Keratinocyte (primary cell): ENCODE results near the gene SLC9A2. TPM values are rescaled to one million over a fixed set of nuclear protein-coding genes. Genes with fewer than 3 reads are reported as not detected.
A peak's percentile ranks its signal among the peaks of the same experiment; 100 is the strongest.

Source experiments
- DNase-seq: peaks from one replicate; pipeline ENCODE4 v3.0.0-alpha.2; 2011; ENCODE audit warnings: low read depth, missing footprints, low spot score
- FAIRE-seq: peaks from 2 replicates; lab custom pipeline; 2011; peaks lifted over from hg19 to GRCh38; lab: Jason Lieb, UNC
- H2AFZ ChIP-seq: 2 replicates; pipeline ENCODE4 v1.6.0; 2012; ENCODE audit warnings: low read length, control low read depth, inconsistent platforms; ENCODE audit not compliant: control insufficient read depth
- H3K27ac ChIP-seq: 2 replicates; pipeline ENCODE4 v1.5.1; 2011; ENCODE audit warnings: low read length; ENCODE audit not compliant: control insufficient read depth, insufficient read depth
- H3K27me3 ChIP-seq: 3 replicates; pipeline ENCODE4 v1.6.0; 2011; ENCODE audit warnings: low read length; ENCODE audit not compliant: control insufficient read depth, insufficient read depth; ENCODE audit errors: extremely low read depth
- H3K36me3 ChIP-seq, 2 experiments: 2 replicates in 1 of 2; 3 replicates in 1 of 2; pipeline ENCODE4 v1.5.1; 2011; ENCODE audit warnings: low read length in 2 of 2, mild to moderate bottlenecking in 1 of 2; ENCODE audit not compliant: control insufficient read depth in 2 of 2, insufficient read depth in 2 of 2; ENCODE audit errors: extremely low read depth in 1 of 2
- H3K4me1 ChIP-seq: 3 replicates; pipeline ENCODE4 v1.5.1; 2011; ENCODE audit warnings: low read length; ENCODE audit not compliant: control insufficient read depth, insufficient read depth; ENCODE audit errors: extremely low read depth
- H3K4me2 ChIP-seq: 3 replicates; pipeline ENCODE4 v1.6.0; 2011; ENCODE audit warnings: low read depth, low read length; ENCODE audit not compliant: control insufficient read depth, insufficient read depth; ENCODE audit errors: extremely low read depth
- H3K4me3 ChIP-seq, 3 experiments: fragments of 200-600 bp in 1 of 3; sonication (generic) in 1 of 3; 2 replicates in 2 of 3; 3 replicates in 1 of 3; pipeline ENCODE4 v1.5.1; 2011 to 2016; ENCODE audit warnings: low read length in 3 of 3, mild to moderate bottlenecking in 3 of 3, control low read depth in 2 of 3, inconsistent platforms in 1 of 3, low read depth in 1 of 3, mixed read lengths in 1 of 3, mixed run types in 1 of 3, moderate library complexity in 1 of 3; ENCODE audit not compliant: control insufficient read depth in 2 of 3, insufficient read depth in 2 of 3; ENCODE audit errors: extremely low read depth in 1 of 3
- H3K79me2 ChIP-seq: 2 replicates; pipeline ENCODE4 v1.6.0; 2012; ENCODE audit warnings: low read length; ENCODE audit not compliant: control insufficient read depth, insufficient read depth
- H3K9ac ChIP-seq: 3 replicates; pipeline ENCODE4 v1.6.0; 2011; ENCODE audit warnings: low read length; ENCODE audit not compliant: control insufficient read depth, insufficient read depth; ENCODE audit errors: extremely low read depth
- H3K9me1 ChIP-seq: 3 replicates; pipeline ENCODE4 v1.6.0; 2011; ENCODE audit warnings: low read length; ENCODE audit not compliant: control insufficient read depth, insufficient read depth; ENCODE audit errors: extremely low read depth
- H3K9me3 ChIP-seq: 2 replicates; pipeline ENCODE4 v1.5.1; 2012; ENCODE audit warnings: low read depth, low read length; ENCODE audit not compliant: control insufficient read depth
- H4K20me1 ChIP-seq: 3 replicates; pipeline ENCODE4 v1.6.0; 2011; ENCODE audit warnings: low read length; ENCODE audit not compliant: control insufficient read depth, insufficient read depth; ENCODE audit errors: extremely low read depth
- CTCF ChIP-seq, 3 experiments: IDR thresholded peaks in 1 of 3; conservative IDR thresholded peaks in 1 of 3; optimal IDR thresholded peaks in 1 of 3; 2 replicates in 2 of 3; 3 replicates in 1 of 3; pipeline versions ENCODE3 to v1.5.1; 2011; ENCODE audit warnings: low read length in 3 of 3, mild to moderate bottlenecking in 3 of 3, moderate library complexity in 2 of 3, control low read depth in 1 of 3, inconsistent platforms in 1 of 3; ENCODE audit not compliant: insufficient read depth in 2 of 3; ENCODE audit errors: extremely low read depth in 1 of 3
- EZH2 ChIP-seq: IDR thresholded peaks from one replicate; pipeline ENCODE4 v1.6.1; 2012; ENCODE audit warnings: inconsistent platforms, mild to moderate bottlenecking, low read length, moderate library complexity
- dilution Hi-C: fragments of 300-500 bp; cut with MboI; formaldehyde crosslinking; loops from one replicate; pipeline ENCODE4 v1.7.0; 2020; ENCODE audit warnings: low sequenced_read_pairs; ENCODE audit not compliant: extremely low pct_ligation_motif_present
- polyA plus RNA-seq, 5 experiments: library from polyadenylated mRNA; depleted of rRNA in 3 of 5; stranded (reverse) in 3 of 5; stranded (forward) in 1 of 5; unstranded in 1 of 5; fragments of >200 nt; gene quantifications; 1 replicate in 1 of 5; 2 replicates in 3 of 5; 3 replicates in 1 of 5; pipeline versions ENCODE4 v1.2.1 to v1.2.3, GENCODE V29; 2011 to 2012; ENCODE audit warnings: missing spikeins in 2 of 5, low read depth in 1 of 5, low replicate concordance in 1 of 5

The SLC9A2 gene
- polyA plus RNA-seq, 1 donor (not counting 4 experiments of a cell fraction or from before 2014, with no cell fraction given), result 0.13 TPM

GRCh38 chr2:102704531-102704930, 85.2 kb downstream of the SLC9A2 start:
- Histone ChIP-seq H3K4me1 (peaks cover 5% of the 10 kb centered on the region), H2AFZ (peak overlapping the region; percentile 30), H4K20me1 (no peaks in the 10 kb centered on the region), H3K79me2 (no peaks in the 10 kb centered on the region), H3K4me2 (no peak overlapping the region), H3K27ac (no peak overlapping the region), H3K9me3 (no peaks in the 10 kb centered on the region), H3K36me3 (no peaks in the 10 kb centered on the region), H3K9ac (no peak overlapping the region), H3K27me3 (peaks cover 4% of the 10 kb centered on the region), H3K4me3 (no peak overlapping the region), H3K9me1 (no peaks in the 10 kb centered on the region)
- dilution Hi-C loops, result no loop called here
- TF ChIP-seq EZH2, result no peak
- TF ChIP-seq CTCF (optimal IDR thresholded peaks at IDR 0.05 in 1 of 3, IDR thresholded peaks at IDR 0.05 in 1 of 3, conservative IDR thresholded peaks at IDR 0.05 in 1 of 3; ENCODE audit: extremely low read depth in 1 of 3, insufficient read depth in 2 of 3, low read length in 3 of 3), result no peak
- DNase-seq, result no peak
- no peak for FAIRE-seq

GRCh38 chr2:102707796-102708695, 88.7 kb downstream of the SLC9A2 start:
- H3K4me2 ChIP-seq, result no peak overlapping the region
- no peaks in the 10 kb centered on the region for H3K79me2 ChIP-seq
- no peak overlapping the region for H3K9ac ChIP-seq
- no peaks in the 10 kb centered on the region for H3K9me3 ChIP-seq
- dilution Hi-C loops, result no loop called here
- H3K27ac ChIP-seq, result no peak overlapping the region
- H2AFZ ChIP-seq, result no peak overlapping the region
- TF ChIP-seq EZH2 (no peak), CTCF (optimal IDR thresholded peaks at IDR 0.05 in 1 of 3, IDR thresholded peaks at IDR 0.05 in 1 of 3, conservative IDR thresholded peaks at IDR 0.05 in 1 of 3; ENCODE audit: extremely low read depth in 1 of 3, insufficient read depth in 2 of 3, low read length in 3 of 3) (no peak)
- peaks cover 4% of the 10 kb centered on the region for H3K27me3 ChIP-seq
- H3K4me3 ChIP-seq, result no peak overlapping the region
- peaks cover 5% of the 10 kb centered on the region for H3K4me1 ChIP-seq
- FAIRE-seq (no peak), DNase-seq (no peak)
- no peaks in the 10 kb centered on the region for H3K36me3 ChIP-seq
- H3K9me1 ChIP-seq, result no peaks in the 10 kb centered on the region
- H4K20me1 ChIP-seq, result no peaks in the 10 kb centered on the region
